Astrocyte (in vitro differentiated cells and primary cell): ENCODE measurements around the gene PDCD5.

ENCODE experiments used
- EZH2 ChIP-seq: IDR thresholded peaks from 2 replicates; pipeline ENCODE4 v1.6.1; 2012; ENCODE audit warnings: mild to moderate bottlenecking, low read length, inconsistent platforms; ENCODE audit not compliant: insufficient read depth
- TF ChIP-seq, protein P1 (sequence below): IDR thresholded peaks from 2 replicates; pipeline ENCODE4 v1.5.1; 2011; ENCODE audit warnings: low read depth, mild to moderate bottlenecking, inconsistent platforms, low read length, moderate library complexity; ENCODE audit not compliant: insufficient read depth

DNA sequence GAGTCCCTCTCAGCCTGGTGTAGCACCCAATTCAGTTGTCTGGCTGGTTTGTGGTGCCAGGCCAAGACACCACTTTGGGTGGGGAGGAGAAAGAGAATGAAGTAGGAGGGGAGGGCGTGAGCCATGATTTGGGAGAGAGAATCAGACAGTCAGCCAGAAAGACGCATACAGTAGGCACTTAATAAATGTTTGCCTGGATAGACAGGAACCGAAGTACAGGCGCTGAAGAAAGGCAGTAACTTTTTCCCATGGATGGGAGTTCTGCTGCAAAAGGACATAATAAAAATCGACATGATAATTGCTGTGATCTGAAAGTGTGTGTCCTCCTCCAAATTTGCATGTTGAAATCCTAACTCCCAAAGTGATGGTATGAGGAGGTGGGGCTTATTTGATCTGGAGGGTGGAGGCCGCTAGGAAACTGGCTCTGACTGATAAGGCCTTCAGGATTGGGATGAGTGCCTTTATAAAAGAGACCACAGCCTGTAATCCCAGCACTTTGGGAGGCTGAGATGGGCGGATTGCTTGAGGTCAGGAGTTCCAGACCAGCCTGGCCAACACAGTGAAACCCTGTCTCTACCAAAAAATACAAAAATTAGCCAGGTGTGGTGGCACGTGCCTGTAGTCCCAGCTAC, 38.4 kb upstream of the PDCD5 start:
- TF ChIP-seq, protein P1, sequence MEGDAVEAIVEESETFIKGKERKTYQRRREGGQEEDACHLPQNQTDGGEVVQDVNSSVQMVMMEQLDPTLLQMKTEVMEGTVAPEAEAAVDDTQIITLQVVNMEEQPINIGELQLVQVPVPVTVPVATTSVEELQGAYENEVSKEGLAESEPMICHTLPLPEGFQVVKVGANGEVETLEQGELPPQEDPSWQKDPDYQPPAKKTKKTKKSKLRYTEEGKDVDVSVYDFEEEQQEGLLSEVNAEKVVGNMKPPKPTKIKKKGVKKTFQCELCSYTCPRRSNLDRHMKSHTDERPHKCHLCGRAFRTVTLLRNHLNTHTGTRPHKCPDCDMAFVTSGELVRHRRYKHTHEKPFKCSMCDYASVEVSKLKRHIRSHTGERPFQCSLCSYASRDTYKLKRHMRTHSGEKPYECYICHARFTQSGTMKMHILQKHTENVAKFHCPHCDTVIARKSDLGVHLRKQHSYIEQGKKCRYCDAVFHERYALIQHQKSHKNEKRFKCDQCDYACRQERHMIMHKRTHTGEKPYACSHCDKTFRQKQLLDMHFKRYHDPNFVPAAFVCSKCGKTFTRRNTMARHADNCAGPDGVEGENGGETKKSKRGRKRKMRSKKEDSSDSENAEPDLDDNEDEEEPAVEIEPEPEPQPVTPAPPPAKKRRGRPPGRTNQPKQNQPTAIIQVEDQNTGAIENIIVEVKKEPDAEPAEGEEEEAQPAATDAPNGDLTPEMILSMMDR, result no peak
- no peak for TF ChIP-seq EZH2
